NCI-H2029 treated with DMSO at 0.1 percent for 48 hours (cell line): ENCODE measurements around the gene GRIN2C.

Experiments
- DNase-seq: peaks from one replicate; lab custom pipeline; 2025; lab: John Stamatoyannopoulos, UW

GRIN2C gene

DNA sequence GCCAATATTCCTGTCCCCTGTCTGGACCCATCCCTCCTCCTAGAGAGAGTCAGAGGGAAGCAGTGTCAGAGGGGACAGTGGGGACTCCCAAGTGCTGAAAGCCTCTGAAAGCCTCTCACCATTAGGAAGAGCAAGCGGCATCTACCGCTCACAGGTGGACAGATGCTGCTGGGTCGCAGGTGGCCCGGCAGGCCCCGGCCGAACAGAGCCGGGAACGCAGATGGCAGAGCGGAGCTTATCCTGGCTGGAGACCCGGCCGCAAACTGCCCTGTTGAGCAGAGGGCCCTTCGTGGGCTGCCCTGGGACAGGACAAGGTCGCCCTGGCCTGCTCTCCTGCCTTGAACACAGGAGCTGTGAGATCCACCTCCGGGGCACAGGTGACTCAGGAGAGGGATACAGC lies 60.6 kb downstream of the GRIN2C start:
- DNase-seq = no peak

DNA sequence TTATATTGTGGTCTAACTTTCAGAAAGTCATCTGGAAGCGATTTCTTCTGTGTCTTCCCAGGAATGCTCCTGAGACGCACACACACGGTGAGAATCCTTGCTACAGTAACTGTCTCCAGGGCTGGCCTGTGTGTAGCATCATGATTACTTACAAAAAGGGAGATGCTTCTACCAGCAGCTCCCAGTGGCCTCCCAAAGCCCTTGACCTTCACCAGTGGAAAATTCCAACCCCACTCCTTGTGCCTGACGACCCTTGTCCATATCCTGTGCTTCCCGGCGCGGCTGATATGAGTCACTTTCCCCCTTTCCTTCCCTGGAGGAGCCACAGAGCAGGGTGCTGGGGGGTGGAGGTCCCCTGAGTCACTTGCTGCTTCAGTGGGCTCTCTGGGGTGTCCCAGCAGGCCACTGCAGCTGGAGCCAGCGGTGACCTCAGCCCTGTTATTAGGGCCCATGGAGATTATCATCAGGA lies 61.4 kb downstream of the GRIN2C start:
- no peak for DNase-seq

- no peak for DNase-seq
These were observed 61.9 kb downstream of the GRIN2C start for GRCh38 chr17:74797824-74798223.

DNA sequence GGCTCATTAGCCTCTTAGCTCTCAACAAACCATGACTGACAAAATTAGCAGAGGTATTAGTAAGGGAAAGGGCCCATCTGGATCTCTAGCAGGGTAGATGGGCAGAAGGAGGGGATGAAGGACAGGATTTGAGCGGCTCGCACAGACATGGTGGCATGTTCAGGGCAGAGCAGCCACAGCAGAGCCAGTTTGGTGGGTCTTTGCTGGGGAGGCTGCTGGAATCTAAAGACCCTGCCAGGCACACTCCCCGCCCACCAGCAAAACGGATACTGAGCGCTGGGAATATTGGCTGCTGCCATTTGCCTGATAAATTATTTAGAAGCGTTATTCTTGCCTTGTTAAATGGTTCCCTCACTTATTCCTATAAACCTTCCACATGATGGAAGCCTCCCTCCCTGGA lies 62.8 kb downstream of the GRIN2C start:
- no peak for DNase-seq

GRCh38 chr17:74796211-74796610 lies 63.5 kb downstream of the GRIN2C start:
- no peak for DNase-seq

- DNase-seq = no peak
These were observed 64.2 kb downstream of the GRIN2C start for GRCh38 chr17:74795327-74796020.

- DNase-seq = no peak
These were observed 67.0 kb downstream of the GRIN2C start for GRCh38 chr17:74792586-74793105.
